ENCODE measurements around the gene IQGAP2. TPM values are rescaled to one million over a fixed set of nuclear protein-coding genes. Genes with fewer than 3 reads are reported as not detected.

The IQGAP2 gene
- total RNA-seq, 1 experiment from 2014 or later = 36.8 TPM

DNA sequence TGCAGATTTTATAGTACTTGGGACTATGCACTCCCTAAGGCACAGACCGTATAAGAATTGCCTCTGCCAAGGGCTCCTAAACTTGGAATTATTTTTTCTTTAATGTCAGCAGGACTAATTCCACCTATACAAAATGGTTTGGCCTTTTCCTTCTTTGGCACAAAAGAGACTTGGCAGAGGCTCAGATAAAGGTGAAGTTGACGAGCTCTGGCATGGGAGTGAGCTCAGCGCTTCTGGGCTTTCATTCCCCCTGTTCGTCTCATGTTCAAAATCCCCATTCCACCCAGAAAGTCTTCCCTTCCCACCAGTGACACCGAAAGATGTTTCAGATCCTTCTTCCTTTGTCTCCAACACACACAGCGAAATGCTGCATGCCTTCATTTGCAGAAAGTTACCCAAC lies 158.9 kb downstream of the IQGAP2 start:
- DNase-seq = no peak
- Histone ChIP-seq H3K27me3 (ENCODE audit: control insufficient read depth, insufficient read depth, low read length) (no peaks in the 10 kb centered on the region), H3K36me3 (replicated peaks; ENCODE audit: control insufficient read depth, insufficient read depth, low read length) (no peaks in the 10 kb centered on the region), H3K4me3 (ENCODE audit: insufficient read depth, low read depth, low read length) (no peak overlapping the region)

DNA sequence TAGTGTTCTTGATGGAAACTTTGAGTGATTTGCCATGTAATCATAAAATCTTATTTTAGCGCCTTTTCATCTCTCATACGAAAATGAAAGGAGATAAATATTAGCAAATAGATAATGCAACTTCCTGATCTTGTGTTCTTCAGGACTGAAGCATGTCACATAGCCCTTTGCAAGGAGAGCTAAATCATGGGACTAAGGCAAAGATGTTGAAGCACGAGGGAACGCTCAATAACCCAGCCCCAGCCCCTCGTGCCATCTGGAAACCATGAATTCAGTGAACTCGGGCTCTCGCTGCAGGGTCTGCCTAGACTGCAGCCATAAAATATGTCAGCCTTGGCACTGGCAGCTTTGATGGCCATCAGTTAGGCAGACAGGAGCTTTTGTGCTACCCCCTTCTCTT lies 161.9 kb downstream of the IQGAP2 start:
- no peak for DNase-seq
- H3K36me3 ChIP-seq (replicated peaks; ENCODE audit: control insufficient read depth, insufficient read depth, low read length) = no peaks in the 10 kb centered on the region
- H3K27me3 ChIP-seq (ENCODE audit: control insufficient read depth, insufficient read depth, low read length) = no peaks in the 10 kb centered on the region
- no peak overlapping the region for H3K4me3 ChIP-seq (ENCODE audit: insufficient read depth, low read depth, low read length)

DNA sequence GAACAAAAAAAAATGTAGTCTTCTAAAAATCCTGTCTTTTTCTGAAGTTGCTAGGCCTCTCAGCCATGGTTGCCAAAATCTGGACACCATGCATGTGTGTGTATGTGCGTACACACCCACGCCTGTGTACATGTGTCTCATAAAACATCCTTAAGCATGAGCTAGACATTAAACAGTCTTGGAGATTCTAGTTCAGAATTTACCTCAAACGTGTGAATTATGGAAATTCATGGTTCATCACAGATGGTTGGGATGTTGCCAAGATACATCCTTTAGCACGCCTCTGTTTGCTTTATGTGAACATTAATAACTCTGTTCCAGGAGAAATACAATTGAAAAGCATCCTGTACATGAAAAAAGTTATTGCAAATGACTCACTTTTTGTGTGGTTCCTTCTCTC lies 167.1 kb downstream of the IQGAP2 start:
- Histone ChIP-seq H3K27me3 (ENCODE audit: control insufficient read depth, insufficient read depth, low read length) (no peaks in the 10 kb centered on the region), H3K4me3 (ENCODE audit: insufficient read depth, low read depth, low read length) (no peak overlapping the region), H3K36me3 (replicated peaks; ENCODE audit: control insufficient read depth, insufficient read depth, low read length) (no peaks in the 10 kb centered on the region)
- DNase-seq = no peak

DNA sequence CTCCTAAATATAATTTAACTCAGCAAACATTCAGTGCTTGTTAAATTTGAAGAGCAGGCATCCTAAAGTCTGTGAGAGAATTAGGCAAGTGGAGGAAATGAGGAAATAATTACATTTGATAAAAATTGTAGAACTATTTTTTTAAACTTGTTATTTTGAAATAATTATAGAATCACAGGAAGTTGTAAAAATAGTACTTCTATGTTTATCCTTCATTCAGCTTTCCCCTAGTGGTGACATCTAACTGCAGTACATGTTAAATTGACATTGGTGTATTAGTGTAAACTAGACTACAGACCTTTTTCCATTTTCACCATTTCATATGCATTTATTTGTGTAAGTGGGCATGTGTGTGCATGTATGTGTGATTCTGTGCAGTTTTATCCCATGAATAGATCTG lies 168.5 kb downstream of the IQGAP2 start:
- Histone ChIP-seq H3K4me3 (ENCODE audit: insufficient read depth, low read depth, low read length) (no peak overlapping the region), H3K27me3 (ENCODE audit: control insufficient read depth, insufficient read depth, low read length) (no peaks in the 10 kb centered on the region), H3K36me3 (replicated peaks; ENCODE audit: control insufficient read depth, insufficient read depth, low read length) (no peaks in the 10 kb centered on the region)
- DNase-seq = no peak

DNA sequence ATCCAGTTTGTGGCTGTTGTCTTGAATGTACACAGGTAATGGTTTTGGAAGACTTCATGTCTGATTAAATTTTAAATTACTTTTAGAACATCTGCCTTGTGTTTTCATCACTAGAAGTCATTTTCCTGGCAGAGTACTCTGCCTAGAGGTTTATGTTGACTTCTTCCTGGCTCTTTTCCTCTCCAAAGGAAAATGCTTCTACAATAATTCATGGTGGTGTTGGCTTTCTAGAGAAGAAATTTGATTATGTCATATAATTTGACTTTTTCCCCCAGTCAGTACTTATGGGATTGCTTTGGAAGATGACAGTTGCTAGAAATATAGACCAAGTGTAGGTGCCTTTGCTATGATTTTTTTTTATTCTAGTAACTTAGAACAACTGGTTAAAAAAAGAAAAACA lies 173.4 kb downstream of the IQGAP2 start:
- Histone ChIP-seq H3K36me3 (replicated peaks; ENCODE audit: control insufficient read depth, insufficient read depth, low read length) (no peaks in the 10 kb centered on the region), H3K27me3 (ENCODE audit: control insufficient read depth, insufficient read depth, low read length) (no peaks in the 10 kb centered on the region), H3K4me3 (ENCODE audit: insufficient read depth, low read depth, low read length) (no peak overlapping the region)
- no peak for DNase-seq

DNA sequence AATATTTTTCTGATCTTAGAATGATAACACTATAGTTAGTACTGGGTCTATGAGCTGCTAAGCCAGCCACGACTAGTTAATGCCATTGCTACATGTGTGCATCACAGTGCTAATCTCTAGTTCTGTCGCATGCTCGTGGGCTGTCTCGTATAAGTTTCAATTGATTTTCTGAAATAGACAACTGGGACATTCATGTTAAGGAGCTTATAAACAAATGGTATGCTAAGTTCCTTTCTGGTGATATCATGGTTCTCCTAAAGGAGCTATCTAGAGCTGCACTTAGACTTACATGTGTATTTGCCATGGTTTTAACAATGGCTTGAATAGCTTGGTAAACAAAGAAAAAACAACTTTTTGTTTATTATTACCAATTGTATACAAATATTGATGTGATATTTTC lies 173.9 kb downstream of the IQGAP2 start:
- DNase-seq = no peak
- H3K36me3 ChIP-seq (replicated peaks; ENCODE audit: control insufficient read depth, insufficient read depth, low read length) = no peaks in the 10 kb centered on the region
- no peak overlapping the region for H3K4me3 ChIP-seq (ENCODE audit: insufficient read depth, low read depth, low read length)
- H3K27me3 ChIP-seq (ENCODE audit: control insufficient read depth, insufficient read depth, low read length) = no peaks in the 10 kb centered on the region

DNA sequence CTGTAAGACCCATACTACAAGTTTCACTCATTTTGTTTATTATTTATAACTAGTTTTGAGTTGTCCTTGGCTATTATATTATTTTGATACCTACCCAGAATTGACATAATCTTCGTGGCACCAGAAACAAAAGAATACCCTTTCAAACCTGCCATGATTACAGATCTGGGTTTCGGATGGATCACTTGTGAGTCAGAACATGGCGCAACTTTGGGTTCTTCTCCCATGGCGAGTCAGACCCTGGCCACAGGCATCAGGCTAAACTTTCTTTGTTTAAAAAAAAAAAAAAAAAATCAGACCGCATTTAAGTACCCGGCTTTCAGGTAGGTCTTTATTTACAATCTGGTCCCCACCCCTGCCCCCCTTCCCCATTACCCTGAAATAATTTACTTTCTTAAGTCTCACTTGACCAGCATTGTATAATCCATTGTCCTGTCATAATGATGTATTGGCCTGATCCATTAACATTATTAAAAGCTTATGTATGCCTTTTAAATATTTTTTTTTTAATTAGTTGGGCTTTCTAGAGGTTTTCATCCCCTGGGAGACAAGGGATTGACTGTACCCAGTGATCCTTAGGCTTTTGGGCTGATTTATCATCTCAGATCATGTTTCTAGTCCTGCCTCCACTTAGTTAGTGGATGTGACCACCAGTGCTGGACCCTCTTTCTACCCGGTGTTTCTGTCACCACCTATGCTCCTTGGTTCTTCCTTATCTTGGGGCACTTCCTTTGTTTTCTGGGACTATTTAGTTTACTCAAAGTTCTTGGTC lies 176.3 kb downstream of the IQGAP2 start:
- no peak for DNase-seq
- H3K27me3 ChIP-seq (ENCODE audit: control insufficient read depth, insufficient read depth, low read length) = no peaks in the 10 kb centered on the region
- no peaks in the 10 kb centered on the region for H3K36me3 ChIP-seq (replicated peaks; ENCODE audit: control insufficient read depth, insufficient read depth, low read length)

DNA sequence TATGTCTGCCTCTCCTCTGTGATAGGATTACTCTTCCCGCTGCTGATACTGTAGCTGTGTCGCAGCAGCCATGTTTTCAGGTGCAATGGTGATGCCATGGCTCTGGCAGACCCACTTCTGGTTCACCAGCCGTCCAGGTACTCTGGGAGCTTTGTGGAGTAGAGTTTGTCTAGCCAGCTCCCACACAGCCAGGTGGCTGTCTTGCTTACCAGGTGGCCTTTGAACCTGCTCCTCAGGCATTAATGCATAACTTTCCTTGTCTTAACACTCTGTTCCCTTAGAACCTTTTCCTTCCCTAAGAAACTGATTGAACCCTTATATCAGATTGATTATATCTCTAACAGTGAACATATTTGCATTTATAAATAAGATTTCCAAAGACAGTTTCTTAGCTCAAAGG lies 177.9 kb downstream of the IQGAP2 start:
- H3K4me3 ChIP-seq (ENCODE audit: insufficient read depth, low read depth, low read length) = no peak overlapping the region
- no peak for DNase-seq

More for the DNA sequence above, 176.3 kb downstream of the IQGAP2 start:
- no peak overlapping the region for H3K4me3 ChIP-seq (ENCODE audit: insufficient read depth, low read depth, low read length)

DNA sequence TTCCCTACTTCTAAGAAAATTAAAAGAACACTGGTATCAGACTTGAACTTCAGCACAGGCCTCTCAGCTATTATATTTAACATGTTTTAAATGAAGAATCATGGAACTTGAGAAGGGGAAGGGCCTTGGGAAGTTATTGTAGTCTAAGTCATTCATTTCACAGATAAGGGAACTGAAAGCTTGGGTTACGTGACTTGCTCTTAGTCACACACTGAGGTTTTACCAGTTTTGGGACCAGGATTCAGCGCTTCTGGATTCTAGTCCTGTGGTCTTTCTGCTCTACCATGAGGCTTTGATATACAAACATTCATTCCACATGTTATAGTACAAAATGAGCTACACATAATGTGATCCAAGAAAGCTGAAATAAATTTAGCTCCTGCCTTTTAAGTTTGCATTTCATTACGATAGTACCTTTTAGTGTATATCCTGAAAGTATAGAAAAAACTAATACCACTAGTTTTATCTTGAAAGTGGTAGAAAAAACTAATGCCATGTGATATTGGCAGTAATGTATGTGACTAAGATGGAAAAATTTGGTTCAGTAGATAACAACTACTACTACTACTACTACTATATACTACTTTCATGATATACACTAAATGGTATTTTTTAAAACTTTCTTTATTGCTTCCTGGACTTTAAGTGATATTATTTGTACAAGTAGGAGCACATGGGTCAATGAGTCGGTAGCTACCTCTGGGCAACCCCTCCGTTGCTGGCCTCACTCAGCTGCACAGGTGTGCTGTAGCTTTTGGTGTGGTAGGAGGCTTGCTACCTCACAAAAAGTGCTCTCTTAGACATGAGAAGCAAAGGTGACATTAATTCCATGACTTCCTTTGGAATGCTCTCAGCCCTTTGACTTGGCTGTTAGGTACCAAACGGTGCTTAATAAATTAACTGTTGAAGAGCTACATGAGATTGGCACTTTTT lies 179.4 kb downstream of the IQGAP2 start:
- DNase-seq = no peak

More for the DNA sequence above, 177.9 kb downstream of the IQGAP2 start:
- Histone ChIP-seq H3K27me3 (ENCODE audit: control insufficient read depth, insufficient read depth, low read length) (no peaks in the 10 kb centered on the region), H3K36me3 (replicated peaks; ENCODE audit: control insufficient read depth, insufficient read depth, low read length) (no peaks in the 10 kb centered on the region)

DNA sequence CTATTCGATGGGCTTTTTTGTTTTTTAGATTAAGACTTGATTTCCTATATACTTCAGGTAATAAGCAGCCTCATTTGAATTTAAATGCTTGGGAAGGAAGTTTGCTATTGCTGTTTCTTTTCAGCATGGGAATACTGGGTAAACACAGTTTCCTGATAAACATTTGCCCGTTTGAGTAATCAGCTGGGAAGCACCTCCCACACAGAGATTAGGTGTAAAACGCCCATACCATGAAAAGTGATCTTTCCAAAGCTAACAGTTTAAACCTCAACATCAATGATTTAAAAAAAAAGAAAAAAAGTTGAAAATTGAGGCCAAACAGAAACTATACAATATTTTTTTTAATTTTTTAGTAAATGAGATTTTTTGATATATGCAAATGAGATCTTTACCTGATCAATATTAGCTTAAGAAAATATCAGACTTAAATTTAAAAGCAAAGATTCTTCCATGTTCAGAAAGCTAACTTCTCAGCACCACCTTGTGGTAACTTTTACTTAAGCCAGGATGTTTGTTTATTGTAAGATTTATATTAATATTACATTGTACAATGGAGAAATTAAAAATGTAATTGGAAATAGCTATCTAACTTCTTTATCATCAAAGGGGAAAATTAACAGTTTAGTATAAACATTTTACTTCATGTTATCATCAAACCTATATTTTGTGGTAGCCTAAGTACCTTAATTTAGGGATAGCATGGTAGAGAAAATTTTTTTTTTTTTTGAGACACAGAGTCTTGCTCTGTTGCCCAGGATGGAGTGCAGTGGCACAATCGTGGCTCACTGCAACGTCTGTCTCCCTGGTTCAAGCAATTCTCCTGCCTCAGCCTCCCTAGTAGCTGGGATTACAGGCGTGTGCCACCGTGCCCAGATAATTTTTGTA lies 180.3 kb downstream of the IQGAP2 start:
- H3K36me3 ChIP-seq (replicated peaks; ENCODE audit: control insufficient read depth, insufficient read depth, low read length) = no peaks in the 10 kb centered on the region
- H3K4me3 ChIP-seq (ENCODE audit: insufficient read depth, low read depth, low read length) = no peak overlapping the region
- H3K27me3 ChIP-seq (ENCODE audit: control insufficient read depth, insufficient read depth, low read length) = no peaks in the 10 kb centered on the region
- DNase-seq = no peak

More for the DNA sequence above, 179.4 kb downstream of the IQGAP2 start:
- no peaks in the 10 kb centered on the region for H3K27me3 ChIP-seq (ENCODE audit: control insufficient read depth, insufficient read depth, low read length)
- no peak overlapping the region for H3K4me3 ChIP-seq (ENCODE audit: insufficient read depth, low read depth, low read length)
- H3K36me3 ChIP-seq (replicated peaks; ENCODE audit: control insufficient read depth, insufficient read depth, low read length) = no peaks in the 10 kb centered on the region

DNA sequence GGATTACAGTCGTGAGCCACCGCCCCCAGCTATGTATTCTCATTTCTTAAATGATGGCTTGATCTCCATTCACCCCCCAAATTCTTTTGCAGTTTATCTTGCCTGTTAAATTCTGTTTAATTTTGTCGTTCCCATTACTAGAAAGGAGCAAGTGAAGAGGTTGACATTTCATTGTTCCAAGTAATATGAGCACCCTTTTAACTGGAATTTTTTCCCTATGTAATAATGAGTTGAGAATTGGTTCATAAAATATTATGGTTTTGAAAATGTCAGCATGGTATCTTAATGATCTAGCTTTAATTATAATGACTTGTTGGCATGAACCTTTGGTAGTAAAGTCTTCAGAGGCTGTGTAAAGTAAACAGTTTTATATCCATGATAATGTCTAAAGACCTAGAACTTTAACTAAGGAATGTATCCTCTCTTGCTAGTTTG lies 182.7 kb downstream of the IQGAP2 start:
- Histone ChIP-seq H3K27me3 (ENCODE audit: control insufficient read depth, insufficient read depth, low read length) (no peaks in the 10 kb centered on the region), H3K36me3 (replicated peaks; ENCODE audit: control insufficient read depth, insufficient read depth, low read length) (no peaks in the 10 kb centered on the region), H3K4me3 (ENCODE audit: insufficient read depth, low read depth, low read length) (no peak overlapping the region)
- DNase-seq = no peak

DNA sequence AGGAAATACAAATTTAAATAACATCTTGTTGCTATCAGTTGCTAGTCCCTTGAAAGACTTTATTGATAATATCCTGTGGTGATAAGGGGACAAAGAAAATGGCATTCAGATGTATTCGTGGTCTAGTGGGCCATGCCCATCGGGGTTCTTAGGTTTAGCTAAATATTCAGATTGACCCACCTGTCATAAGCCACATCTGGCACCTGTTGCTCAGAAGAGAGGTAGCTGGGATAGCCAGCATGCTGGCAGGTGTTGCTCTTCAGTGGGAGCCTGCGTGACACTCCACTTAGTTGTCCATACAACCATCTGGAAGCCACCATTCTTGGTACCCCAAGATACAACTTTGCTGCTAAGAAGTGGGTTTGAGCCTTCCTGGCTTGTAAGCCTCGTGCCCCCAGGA lies 183.4 kb downstream of the IQGAP2 start:
- Histone ChIP-seq H3K27me3 (ENCODE audit: control insufficient read depth, insufficient read depth, low read length) (no peaks in the 10 kb centered on the region), H3K4me3 (ENCODE audit: insufficient read depth, low read depth, low read length) (no peak overlapping the region), H3K36me3 (replicated peaks; ENCODE audit: control insufficient read depth, insufficient read depth, low read length) (no peaks in the 10 kb centered on the region)
- DNase-seq = no peak

DNA sequence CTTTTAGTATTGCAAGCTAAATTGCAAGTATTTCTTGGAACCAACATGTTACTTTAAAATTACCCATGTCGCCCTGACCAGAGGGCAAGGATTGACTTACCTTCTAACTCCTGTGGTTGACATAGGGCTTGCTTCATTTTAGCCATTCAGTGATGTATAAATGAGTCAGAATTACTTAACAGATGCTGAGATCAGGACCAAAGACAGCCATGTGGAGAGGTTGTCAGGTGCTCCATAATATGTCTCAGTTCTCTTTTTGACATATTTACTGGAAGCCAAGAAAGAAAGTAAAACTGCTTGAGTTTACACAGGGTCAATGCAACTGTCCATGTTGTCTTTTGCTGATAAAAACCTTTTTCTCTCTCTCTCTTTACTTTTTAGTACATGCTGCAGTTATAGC lies 186.9 kb downstream of the IQGAP2 start:
- no peaks in the 10 kb centered on the region; the same call in 1 of the 2 replicates for H3K36me3 ChIP-seq (replicated peaks; ENCODE audit: control insufficient read depth, insufficient read depth, low read length)
- H3K4me3 ChIP-seq (ENCODE audit: insufficient read depth, low read depth, low read length) = no peak overlapping the region
- no peak for DNase-seq
- H3K27me3 ChIP-seq (ENCODE audit: control insufficient read depth, insufficient read depth, low read length) = no peaks in the 10 kb centered on the region

DNA sequence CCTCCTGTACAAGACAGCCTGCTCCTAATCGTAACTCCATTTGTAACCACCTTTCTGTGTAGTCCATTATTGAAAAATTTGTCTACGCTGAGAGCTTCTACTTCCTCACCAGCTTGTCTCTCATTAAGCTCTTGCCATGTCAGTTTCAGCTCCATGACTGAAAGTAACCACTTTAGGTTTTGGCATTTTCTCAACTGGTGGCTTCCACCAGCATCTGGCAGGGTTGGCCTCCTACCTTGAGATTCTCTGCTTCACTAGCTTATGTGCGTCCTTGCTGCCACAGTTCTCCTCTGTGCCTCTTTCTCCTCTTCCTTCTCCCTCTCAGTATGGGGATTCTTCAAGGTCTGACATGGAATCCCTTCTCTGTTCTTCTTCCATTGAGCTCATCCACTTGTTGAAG lies 188.3 kb downstream of the IQGAP2 start:
- H3K27me3 ChIP-seq (ENCODE audit: control insufficient read depth, insufficient read depth, low read length) = no peaks in the 10 kb centered on the region
- H3K36me3 ChIP-seq (replicated peaks; ENCODE audit: control insufficient read depth, insufficient read depth, low read length) = no peaks in the 10 kb centered on the region; the same call in 1 of the 2 replicates
- no peak for DNase-seq
- H3K4me3 ChIP-seq (ENCODE audit: insufficient read depth, low read depth, low read length) = no peak overlapping the region

All from H7 (cell line).